ENCODE results near the gene EFCAB6.

GRCh38 chr22:43515902-43516301 lies 296.2 kb downstream of the EFCAB6 start:
- TF ChIP-seq CTCF (IDR thresholded peaks at IDR 0.05): no peak
- TF ChIP-seq EZH2 (IDR thresholded peaks at IDR 0.05; ENCODE audit: borderline replicate concordance, insufficient read depth, low read depth, low read length, poor library complexity, severe bottlenecking): no peak
